SH-SY5Y (cell line): ENCODE data around the gene FBXO41.

Experiments
- GATA2 ChIP-seq: IDR thresholded peaks from 2 replicates; pipeline ENCODE4 v1.6.1; 2011; ENCODE audit warnings: mild to moderate bottlenecking, low read depth, low read length
- GATA3 ChIP-seq: IDR thresholded peaks from 2 replicates; pipeline ENCODE4 v1.6.1; 2011; ENCODE audit warnings: low read depth, mild to moderate bottlenecking, low read length, moderate library complexity

- TF ChIP-seq GATA3: no peak
- TF ChIP-seq GATA2: no peak
These were observed 60.5 kb downstream of the FBXO41 start for GRCh38 chr2:73223821-73224220.
